ENCODE data around the gene TRIM40. TPM values are rescaled to one million over a fixed set of nuclear protein-coding genes. Genes with fewer than 3 reads are reported as not detected.

Gene TRIM40
- total and polyA plus RNA-seq, 2 of the 13 experiments (the other 11 are each of a cell fraction or from before 2014, with no cell fraction given) = 0.58 TPM; not detected in 1

GRCh38 chr6:30100154-30100553, 35.8 kb upstream of the TRIM40 start (continued):
- TF ChIP-seq ZNF704 (CRISPR knock-in tag; IDR thresholded peaks at IDR 0.05; ENCODE audit: borderline replicate concordance) (no peak), NFRKB (IDR thresholded peaks at IDR 0.05) (no peak), ZZZ3 (CRISPR knock-in tag; IDR thresholded peaks at IDR 0.05; ENCODE audit: borderline replicate concordance) (no peak), SALL1 (CRISPR knock-in tag; IDR thresholded peaks at IDR 0.05) (no peak), IKZF1 (IDR thresholded peaks at IDR 0.05) (no peak), ZNF10 (CRISPR knock-in tag; IDR thresholded peaks at IDR 0.05; ENCODE audit: borderline replicate concordance, low read depth) (no peak), ESRRA (CRISPR knock-in tag; IDR thresholded peaks at IDR 0.05; ENCODE audit: low read depth) (no peak), NFE2 (CRISPR knock-in tag; IDR thresholded peaks at IDR 0.05) (no peak), ISL2 (CRISPR knock-in tag; IDR thresholded peaks at IDR 0.05) (no peak), EHMT2 (IDR thresholded peaks at IDR 0.05; ENCODE audit: borderline replicate concordance, low read depth, low read length) (peak; percentile 54; the same call in 1 of the 2 replicates), SRY (CRISPR knock-in tag; IDR thresholded peaks at IDR 0.05) (no peak), TSC22D2 (CRISPR knock-in tag; IDR thresholded peaks at IDR 0.05; ENCODE audit: borderline replicate concordance) (0 out of 2 replicates have a peak, but pooled peaks have one; percentile 9), SNAPC2 (CRISPR knock-in tag; IDR thresholded peaks at IDR 0.05) (no peak), CEBPB (IDR thresholded peaks at IDR 0.05; ENCODE audit: borderline replicate concordance, low read depth, low read length) (no peak), ZNF646 (CRISPR knock-in tag; IDR thresholded peaks at IDR 0.05) (no peak), REL (CRISPR knock-in tag; conservative IDR thresholded peaks at IDR 0.05) (no peak), CREM (IDR thresholded peaks at IDR 0.05) (no peak), CREM (CRISPR knock-in tag; IDR thresholded peaks at IDR 0.05) (no peak), SRSF1 (optimal IDR thresholded peaks at IDR 0.05; ENCODE audit: low read depth, low read length) (no peak), SSRP1 (CRISPR knock-in tag; IDR thresholded peaks at IDR 0.05) (no peak), TBX2 (CRISPR knock-in tag; IDR thresholded peaks at IDR 0.05; ENCODE audit: borderline replicate concordance) (no peak), ZNF597 (CRISPR knock-in tag; IDR thresholded peaks at IDR 0.05) (no peak), FLYWCH1 (CRISPR knock-in tag; IDR thresholded peaks at IDR 0.05) (no peak), KLF16 (CRISPR knock-in tag; IDR thresholded peaks at IDR 0.05) (no peak), BRCA1 (CRISPR knock-in tag; IDR thresholded peaks at IDR 0.05) (no peak)

All from HepG2 (cell line).